ENCODE measurements around the gene CEP112. TPM values are rescaled to one million over a fixed set of nuclear protein-coding genes. Genes with fewer than 3 reads are reported as not detected.

The CEP112 gene
- total RNA-seq, 1 donor from 2014 or later: 13.9 TPM

GRCh38 chr17:66171692-66172091 is 20.2 kb downstream of the CEP112 start:
- H3K36me3 ChIP-seq (ENCODE audit: insufficient read depth, low read length): no peaks in the 10 kb centered on the region
- DNase-seq (ENCODE audit: low read depth): no peak
- H3K27ac ChIP-seq (ENCODE audit: low read depth, low read length): no peak overlapping the region
- H4K20me1 ChIP-seq (ENCODE audit: insufficient read depth, low read length): no peaks in the 10 kb centered on the region
- H3K4me2 ChIP-seq (ENCODE audit: low read length): no peak overlapping the region
- no peaks in the 10 kb centered on the region for H3K27me3 ChIP-seq (ENCODE audit: insufficient read depth, low read length)
- Mint-ChIP-seq H3K27ac (ENCODE audit: unreplicated experiment) (no peak overlapping the region), H3K4me1 (ENCODE audit: low read depth, unreplicated experiment) (no peaks in the 10 kb centered on the region), H3K9me3 (ENCODE audit: unreplicated experiment) (no peaks in the 10 kb centered on the region), H3K36me3 (ENCODE audit: low read depth, unreplicated experiment) (no peaks in the 10 kb centered on the region), H3K27me3 (ENCODE audit: low read depth, unreplicated experiment) (no peaks in the 10 kb centered on the region), H3K4me3 (ENCODE audit: unreplicated experiment) (no peak overlapping the region)
- TF ChIP-seq, protein P1, sequence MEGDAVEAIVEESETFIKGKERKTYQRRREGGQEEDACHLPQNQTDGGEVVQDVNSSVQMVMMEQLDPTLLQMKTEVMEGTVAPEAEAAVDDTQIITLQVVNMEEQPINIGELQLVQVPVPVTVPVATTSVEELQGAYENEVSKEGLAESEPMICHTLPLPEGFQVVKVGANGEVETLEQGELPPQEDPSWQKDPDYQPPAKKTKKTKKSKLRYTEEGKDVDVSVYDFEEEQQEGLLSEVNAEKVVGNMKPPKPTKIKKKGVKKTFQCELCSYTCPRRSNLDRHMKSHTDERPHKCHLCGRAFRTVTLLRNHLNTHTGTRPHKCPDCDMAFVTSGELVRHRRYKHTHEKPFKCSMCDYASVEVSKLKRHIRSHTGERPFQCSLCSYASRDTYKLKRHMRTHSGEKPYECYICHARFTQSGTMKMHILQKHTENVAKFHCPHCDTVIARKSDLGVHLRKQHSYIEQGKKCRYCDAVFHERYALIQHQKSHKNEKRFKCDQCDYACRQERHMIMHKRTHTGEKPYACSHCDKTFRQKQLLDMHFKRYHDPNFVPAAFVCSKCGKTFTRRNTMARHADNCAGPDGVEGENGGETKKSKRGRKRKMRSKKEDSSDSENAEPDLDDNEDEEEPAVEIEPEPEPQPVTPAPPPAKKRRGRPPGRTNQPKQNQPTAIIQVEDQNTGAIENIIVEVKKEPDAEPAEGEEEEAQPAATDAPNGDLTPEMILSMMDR (IDR thresholded peaks at IDR 0.05; ENCODE audit: insufficient read depth, low read depth, low read length): no peak
- TF ChIP-seq EZH2 (IDR thresholded peaks at IDR 0.05; ENCODE audit: insufficient read depth, low read length): no peak
- H3K9ac ChIP-seq (ENCODE audit: low read length): no peak overlapping the region
- H3K4me3 ChIP-seq (ENCODE audit: insufficient read depth, low read depth, low read length): no peak overlapping the region
- H2AFZ ChIP-seq (ENCODE audit: low read depth, low read length): no peak overlapping the region
- H3K9me3 ChIP-seq (ENCODE audit: insufficient read depth, low read depth, low read length): no peaks in the 10 kb centered on the region
- FAIRE-seq: no peak
- no peaks in the 10 kb centered on the region for H3K79me2 ChIP-seq (ENCODE audit: insufficient read depth, low read length)
- no peaks in the 10 kb centered on the region for H3K4me1 ChIP-seq (ENCODE audit: insufficient read depth, low read length)

- FAIRE-seq (no peak), DNase-seq (ENCODE audit: low read depth) (no peak)
- no peaks in the 10 kb centered on the region for H3K27me3 Mint-ChIP-seq (ENCODE audit: low read depth, unreplicated experiment)
- Histone ChIP-seq H2AFZ (ENCODE audit: low read depth, low read length) (no peak overlapping the region), H3K79me2 (ENCODE audit: insufficient read depth, low read length) (no peaks in the 10 kb centered on the region), H3K9me3 (ENCODE audit: insufficient read depth, low read depth, low read length) (no peaks in the 10 kb centered on the region), H3K4me2 (ENCODE audit: low read length) (no peak overlapping the region), H3K4me1 (ENCODE audit: insufficient read depth, low read length) (no peaks in the 10 kb centered on the region), H3K27me3 (ENCODE audit: insufficient read depth, low read length) (no peaks in the 10 kb centered on the region), H4K20me1 (ENCODE audit: insufficient read depth, low read length) (no peaks in the 10 kb centered on the region), H3K36me3 (ENCODE audit: insufficient read depth, low read length) (no peaks in the 10 kb centered on the region), H3K4me3 (ENCODE audit: insufficient read depth, low read depth, low read length) (no peak overlapping the region), H3K9ac (ENCODE audit: low read length) (no peak overlapping the region), H3K27ac (ENCODE audit: low read depth, low read length) (no peak overlapping the region)
- no peak for TF ChIP-seq EZH2 (IDR thresholded peaks at IDR 0.05; ENCODE audit: insufficient read depth, low read length)
- TF ChIP-seq, protein P1 (IDR thresholded peaks at IDR 0.05; ENCODE audit: insufficient read depth, low read depth, low read length): no peak
- H3K4me3 Mint-ChIP-seq (ENCODE audit: unreplicated experiment): no peak overlapping the region
- no peaks in the 10 kb centered on the region for H3K9me3 Mint-ChIP-seq (ENCODE audit: unreplicated experiment)
- no peaks in the 10 kb centered on the region for H3K4me1 Mint-ChIP-seq (ENCODE audit: low read depth, unreplicated experiment)
- no peaks in the 10 kb centered on the region for H3K36me3 Mint-ChIP-seq (ENCODE audit: low read depth, unreplicated experiment)
- H3K27ac Mint-ChIP-seq (ENCODE audit: unreplicated experiment): no peak overlapping the region
These were observed 20.8 kb downstream of the CEP112 start for GRCh38 chr17:66171172-66171571.

GRCh38 chr17:66169839-66170238 is 22.1 kb downstream of the CEP112 start:
- H3K4me3 ChIP-seq (ENCODE audit: insufficient read depth, low read depth, low read length): no peak overlapping the region
- TF ChIP-seq, protein P1 (IDR thresholded peaks at IDR 0.05; ENCODE audit: insufficient read depth, low read depth, low read length): no peak
- no peak for TF ChIP-seq EZH2 (IDR thresholded peaks at IDR 0.05; ENCODE audit: insufficient read depth, low read length)
- DNase-seq (ENCODE audit: low read depth) (no peak), FAIRE-seq (no peak)
- H4K20me1 ChIP-seq (ENCODE audit: insufficient read depth, low read length): no peaks in the 10 kb centered on the region
- Mint-ChIP-seq H3K4me3 (ENCODE audit: unreplicated experiment) (no peak overlapping the region), H3K27me3 (ENCODE audit: low read depth, unreplicated experiment) (no peaks in the 10 kb centered on the region), H3K27ac (ENCODE audit: unreplicated experiment) (no peak overlapping the region), H3K4me1 (ENCODE audit: low read depth, unreplicated experiment) (no peaks in the 10 kb centered on the region), H3K9me3 (ENCODE audit: unreplicated experiment) (no peaks in the 10 kb centered on the region), H3K36me3 (ENCODE audit: low read depth, unreplicated experiment) (no peaks in the 10 kb centered on the region)
- H3K27me3 ChIP-seq (ENCODE audit: insufficient read depth, low read length): no peaks in the 10 kb centered on the region
- no peak overlapping the region for H3K9ac ChIP-seq (ENCODE audit: low read length)
- H3K4me1 ChIP-seq (ENCODE audit: insufficient read depth, low read length): no peaks in the 10 kb centered on the region
- no peaks in the 10 kb centered on the region for H3K79me2 ChIP-seq (ENCODE audit: insufficient read depth, low read length)
- no peak overlapping the region for H3K4me2 ChIP-seq (ENCODE audit: low read length)
- H3K27ac ChIP-seq (ENCODE audit: low read depth, low read length): no peak overlapping the region
- no peaks in the 10 kb centered on the region for H3K9me3 ChIP-seq (ENCODE audit: insufficient read depth, low read depth, low read length)
- no peaks in the 10 kb centered on the region for H3K36me3 ChIP-seq (ENCODE audit: insufficient read depth, low read length)
- no peak overlapping the region for H2AFZ ChIP-seq (ENCODE audit: low read depth, low read length)

Measured in astrocyte (in vitro differentiated cells and primary cell).